OCI-LY7 (cell line): ENCODE measurements around the gene MAP3K5.

ENCODE experiments used
- CTCF ChIP-seq: fragments of 200-600 bp; sonication (generic); conservative IDR thresholded peaks from 2 replicates; pipeline ENCODE4 v1.5.1; 2014; ENCODE audit warnings: mild to moderate bottlenecking, antibody characterized with exemption, low read length, moderate library complexity, mixed read lengths
- EZH2phosphoT487 ChIP-seq: fragments of 200-600 bp; sonication (generic); IDR thresholded peaks from 2 replicates; pipeline ENCODE4 v1.6.1; 2018; ENCODE audit warnings: low read depth, borderline replicate concordance, mild to moderate bottlenecking, mixed run types, antibody characterized with exemption, low read length, moderate library complexity, mixed read lengths

- TF ChIP-seq CTCF (no peak), EZH2phosphoT487 (no peak)
Observed at GRCh38 chr6:136736281-136736960, 55.9 kb downstream of the MAP3K5 start.
